COLO668 (cell line): Measurements from ENCODE around the gene NAV2.

Source experiments
- DNase-seq: peaks from one replicate; lab custom pipeline; 2025; ENCODE audit not compliant: unreplicated experiment; lab: John Stamatoyannopoulos, UW

NAV2 gene

GRCh38 chr11:20161923-20162744 is 449.5 kb downstream of the NAV2 start:
- no peak for DNase-seq

GRCh38 chr11:20162824-20163782 is 450.5 kb downstream of the NAV2 start:
- peak; percentile 38 for DNase-seq

GRCh38 chr11:20163783-20164481 is 451.3 kb downstream of the NAV2 start:
- no peak for DNase-seq
